B cell (primary cell): ENCODE data around the gene COL25A1.

Experiments used
- EZH2 ChIP-seq: IDR thresholded peaks from 2 replicates; pipeline ENCODE4 v1.6.1; 2012; ENCODE audit warnings: borderline replicate concordance, low read depth, mild to moderate bottlenecking, moderate library complexity, low read length; ENCODE audit not compliant: insufficient read depth, poor library complexity, severe bottlenecking
- TF ChIP-seq, protein P1 (sequence below): fragments of 200-600 bp; IDR thresholded peaks from one replicate; pipeline ENCODE4 v1.8.0; 2022; ENCODE audit warnings: antibody characterized with exemption, mild to moderate bottlenecking

DNA sequence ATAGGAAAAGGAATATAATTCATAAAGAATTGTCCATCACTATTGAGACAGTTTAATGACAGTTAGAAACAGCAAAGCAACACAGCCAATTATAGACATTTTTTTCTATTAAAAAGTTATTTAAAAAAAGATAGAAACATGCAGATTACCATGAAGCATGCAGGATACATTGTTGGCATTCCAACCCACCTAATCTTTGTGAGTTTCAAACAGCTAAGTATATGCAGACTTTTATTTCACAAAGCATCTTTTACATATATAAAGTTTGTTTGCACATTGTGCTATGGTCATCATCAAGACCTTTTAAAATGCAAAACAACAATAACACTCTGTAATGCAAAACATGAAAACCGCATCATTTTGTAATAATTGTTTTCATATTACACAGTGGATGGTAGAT lies 413.7 kb downstream of the COL25A1 start:
- no peak for TF ChIP-seq EZH2
- TF ChIP-seq, protein P1, sequence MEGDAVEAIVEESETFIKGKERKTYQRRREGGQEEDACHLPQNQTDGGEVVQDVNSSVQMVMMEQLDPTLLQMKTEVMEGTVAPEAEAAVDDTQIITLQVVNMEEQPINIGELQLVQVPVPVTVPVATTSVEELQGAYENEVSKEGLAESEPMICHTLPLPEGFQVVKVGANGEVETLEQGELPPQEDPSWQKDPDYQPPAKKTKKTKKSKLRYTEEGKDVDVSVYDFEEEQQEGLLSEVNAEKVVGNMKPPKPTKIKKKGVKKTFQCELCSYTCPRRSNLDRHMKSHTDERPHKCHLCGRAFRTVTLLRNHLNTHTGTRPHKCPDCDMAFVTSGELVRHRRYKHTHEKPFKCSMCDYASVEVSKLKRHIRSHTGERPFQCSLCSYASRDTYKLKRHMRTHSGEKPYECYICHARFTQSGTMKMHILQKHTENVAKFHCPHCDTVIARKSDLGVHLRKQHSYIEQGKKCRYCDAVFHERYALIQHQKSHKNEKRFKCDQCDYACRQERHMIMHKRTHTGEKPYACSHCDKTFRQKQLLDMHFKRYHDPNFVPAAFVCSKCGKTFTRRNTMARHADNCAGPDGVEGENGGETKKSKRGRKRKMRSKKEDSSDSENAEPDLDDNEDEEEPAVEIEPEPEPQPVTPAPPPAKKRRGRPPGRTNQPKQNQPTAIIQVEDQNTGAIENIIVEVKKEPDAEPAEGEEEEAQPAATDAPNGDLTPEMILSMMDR = no peak
